Endothelial cell of umbilical vein (primary cell): ENCODE data around the gene HRH2. TPM values are rescaled to one million over a fixed set of nuclear protein-coding genes. Genes with fewer than 3 reads are reported as not detected.

Experiments
- BruUV-seq: library from RNA; stranded (reverse); fragments of 400-500 nt; replicated peaks from 2 replicates; lab custom pipeline; 2021; lab: Mats Ljungman, UMichigan
- CTCF ChIA-PET: fragments of 300-600, 350-600 bp; sonication (Branson Sonifier 250); formaldehyde crosslinking; loops from one replicate; lab custom pipeline; 2021; ENCODE audit warnings: antibody characterized with exemption, inconsistent platforms; lab: Charles Lee
- POLR2A ChIA-PET: fragments of 300-600, 350-600 bp; sonication (Branson Sonifier 250); formaldehyde crosslinking; loops from one replicate; lab custom pipeline; 2021; ENCODE audit warnings: antibody characterized with exemption, inconsistent platforms; lab: Charles Lee
- DNase-seq: peaks from one replicate; pipeline ENCODE4 v3.0.0-alpha.2; 2011; ENCODE audit warnings: low read depth, low spot score
- FAIRE-seq: peaks from 2 replicates; lab custom pipeline; 2011; peaks lifted over from hg19 to GRCh38; lab: Jason Lieb, UNC
- H2AFZ ChIP-seq: 2 replicates; pipeline ENCODE4 v1.6.0; 2012; ENCODE audit warnings: low read depth, low read length, control low read depth, inconsistent platforms
- H3K27ac ChIP-seq: 2 replicates; pipeline ENCODE4 v1.5.1; 2011; ENCODE audit warnings: low read depth, mild to moderate bottlenecking, control low read depth, low read length, moderate library complexity; ENCODE audit not compliant: insufficient read depth
- H3K27me3 ChIP-seq, 2 experiments: 2 replicates each; pipeline versions ENCODE4 v1.6.0 to v1.6.1; 2011; ENCODE audit warnings: low read length in 2 of 2, mixed read lengths in 1 of 2; ENCODE audit not compliant: control insufficient read depth in 2 of 2, insufficient read depth in 2 of 2
- H3K36me3 ChIP-seq, 2 experiments: 2 replicates in 1 of 2; 3 replicates in 1 of 2; pipeline ENCODE4 v1.5.1; 2011; ENCODE audit warnings: low read length in 2 of 2, mild to moderate bottlenecking in 1 of 2, moderate library complexity in 1 of 2; ENCODE audit not compliant: control insufficient read depth in 2 of 2, insufficient read depth in 2 of 2; ENCODE audit errors: extremely low read depth in 1 of 2
- H3K4me1 ChIP-seq: 3 replicates; pipeline ENCODE4 v1.5.1; 2011; ENCODE audit warnings: mild to moderate bottlenecking, low read length; ENCODE audit not compliant: control insufficient read depth, insufficient read depth; ENCODE audit errors: extremely low read depth
- H3K4me2 ChIP-seq: 2 replicates; pipeline ENCODE4 v1.6.1; 2011; ENCODE audit warnings: low read length, control low read depth, mixed read lengths; ENCODE audit not compliant: insufficient read depth
- H3K4me3 ChIP-seq, 3 experiments: fragments of 200-600 bp in 1 of 3; sonication (generic), shearing (Covaris generic) in 1 of 3; replicated peaks in 1 of 3; 2 replicates each; pipeline ENCODE4 v1.5.1; 2011 to 2016; ENCODE audit warnings: control low read depth in 3 of 3, low read length in 3 of 3, mild to moderate bottlenecking in 2 of 3, inconsistent platforms in 1 of 3, low read depth in 1 of 3, moderate library complexity in 1 of 3; ENCODE audit not compliant: insufficient read depth in 1 of 3
- H3K79me2 ChIP-seq: 2 replicates; pipeline ENCODE4 v1.6.0; 2012; ENCODE audit warnings: low read length, inconsistent platforms; ENCODE audit not compliant: control insufficient read depth, insufficient read depth
- H3K9ac ChIP-seq: replicated peaks from 2 replicates; pipeline ENCODE3; 2011; ENCODE audit warnings: low read length, control low read depth; ENCODE audit not compliant: insufficient read depth; ENCODE audit errors: extremely low read depth
- H3K9me1 ChIP-seq: replicated peaks from 3 replicates; pipeline ENCODE4 v1.6.0; 2011; ENCODE audit warnings: mild to moderate bottlenecking, low read length; ENCODE audit not compliant: control insufficient read depth, insufficient read depth; ENCODE audit errors: extremely low read depth
- H3K9me3 ChIP-seq: replicated peaks from 2 replicates; pipeline ENCODE4 v1.5.1; 2012; ENCODE audit warnings: low read length, inconsistent platforms; ENCODE audit not compliant: control insufficient read depth, insufficient read depth
- H4K20me1 ChIP-seq: replicated peaks from 2 replicates; pipeline ENCODE3; 2011; ENCODE audit warnings: mild to moderate bottlenecking, low read length; ENCODE audit not compliant: control insufficient read depth, insufficient read depth; ENCODE audit errors: extremely low read depth
- CTCF ChIP-seq, 2 donors: IDR thresholded peaks; 1 replicate in 1 of 2; 2 replicates in 1 of 2; pipeline ENCODE4 v1.5.1; 2011; ENCODE audit warnings: low read length in 2 of 2, mild to moderate bottlenecking in 2 of 2, moderate library complexity in 2 of 2, control low read depth in 1 of 2, inconsistent platforms in 1 of 2, low read depth in 1 of 2; ENCODE audit not compliant: insufficient read depth in 1 of 2; ENCODE audit errors: extremely low read depth in 1 of 2
- EZH2 ChIP-seq: IDR thresholded peaks from 2 replicates; pipeline ENCODE4 v1.6.1; 2012; ENCODE audit warnings: borderline replicate concordance, low read depth, mild to moderate bottlenecking, moderate library complexity, low read length, inconsistent platforms; ENCODE audit not compliant: severe bottlenecking
- FOS ChIP-seq: IDR thresholded peaks from 2 replicates; pipeline ENCODE4 v1.6.1; 2011; ENCODE audit warnings: mild to moderate bottlenecking, low read length, moderate library complexity, borderline replicate concordance; ENCODE audit not compliant: insufficient read depth
- GATA2 ChIP-seq: IDR thresholded peaks from 2 replicates; pipeline ENCODE4 v1.7.0; 2011; ENCODE audit warnings: low read depth, mild to moderate bottlenecking, moderate library complexity, mixed read lengths, low read length; ENCODE audit not compliant: insufficient read length, insufficient read depth
- JUN ChIP-seq: IDR thresholded peaks from 2 replicates; pipeline ENCODE4 v1.6.1; 2011; ENCODE audit warnings: borderline replicate concordance, low read depth; ENCODE audit not compliant: insufficient read length, insufficient read depth
- MAX ChIP-seq: IDR thresholded peaks from 2 replicates; pipeline ENCODE4 v1.6.1; 2011; ENCODE audit not compliant: insufficient read depth, insufficient read length
- MYC ChIP-seq: IDR thresholded peaks from one replicate; pipeline ENCODE4 v1.6.1; 2011; ENCODE audit warnings: mild to moderate bottlenecking, low read depth, low read length
- POLR2A ChIP-seq: IDR thresholded peaks from 2 replicates; pipeline ENCODE4 v1.6.1; 2012; ENCODE audit warnings: low read depth, mild to moderate bottlenecking, control low read depth, low read length
- POLR2AphosphoS5 ChIP-seq: IDR thresholded peaks from 2 replicates; pipeline ENCODE4 v1.6.1; 2012; ENCODE audit warnings: low read depth, mild to moderate bottlenecking, control low read depth, low read length, moderate library complexity; ENCODE audit not compliant: insufficient read depth
- dilution Hi-C: fragments of 300-500 bp; cut with MboI; formaldehyde crosslinking; loops from one replicate; pipeline ENCODE4 v1.15.0; 2019; ENCODE audit warnings: low sequenced_read_pairs; ENCODE audit not compliant: extremely low pct_ligation_motif_present
- intact Hi-C: fragments of 100-400 bp; cut with micrococcal nuclease; formaldehyde crosslinking; loops from one replicate; pipeline ENCODE4 v1.10.0; 2022
- polyA plus RNA-seq, 4 experiments: library from polyadenylated mRNA; depleted of rRNA in 3 of 4; stranded (reverse) in 3 of 4; unstranded in 1 of 4; fragments of >200 nt; gene quantifications; 2 replicates each; pipeline versions ENCODE4 v1.2.1 to v1.2.3, GENCODE V29; 2011 to 2012; ENCODE audit warnings: missing spikeins in 1 of 4
- total RNA-seq: library from RNA; stranded (reverse); gene quantifications from 2 replicates; pipeline ENCODE4 v1.2.3, GENCODE V29; 2021

The HRH2 gene
- total and polyA plus RNA-seq, 2 donors (not counting 3 experiments of a cell fraction or from before 2014, with no cell fraction given) = not detected

- no peak overlapping the region for H3K4me2 ChIP-seq
- TF ChIP-seq POLR2AphosphoS5 (no peak), FOS (no peak), EZH2 (no peak), JUN (no peak), GATA2 (no peak), MAX (no peak), MYC (no peak), POLR2A (no peak)
- intact Hi-C loops (no loop called here), dilution Hi-C loops (no loop called here)
- no peaks in the 10 kb centered on the region for H3K4me1 ChIP-seq
- DNase-seq (no peak), FAIRE-seq (no peak)
- H3K4me3 ChIP-seq = no peak overlapping the region
- no peaks in the 10 kb centered on the region for H3K27me3 ChIP-seq
- H4K20me1 ChIP-seq = no peaks in the 10 kb centered on the region
- H3K36me3 ChIP-seq = no peaks in the 10 kb centered on the region
- no peak overlapping the region for H2AFZ ChIP-seq
- no TSS peak for BruUV-seq
- no peaks in the 10 kb centered on the region for H3K9me1 ChIP-seq
- H3K9ac ChIP-seq = no peak overlapping the region
- no peaks in the 10 kb centered on the region for H3K9me3 ChIP-seq
- no peaks in the 10 kb centered on the region for H3K79me2 ChIP-seq
- no peak overlapping the region for H3K27ac ChIP-seq
- POLR2A ChIA-PET = no interaction called here
- CTCF ChIA-PET = no interaction called here
Measured at GRCh38 chr5:175746851-175747250, 89.0 kb downstream of the HRH2 start.

GRCh38 chr5:175747539-175748060 is 89.7 kb downstream of the HRH2 start:
- intact Hi-C loops = no loop called here
- no peak overlapping the region for H3K4me3 ChIP-seq
- ChIA-PET CTCF (no interaction called here), POLR2A (no interaction called here)
- no peaks in the 10 kb centered on the region for H3K36me3 ChIP-seq
- TF ChIP-seq EZH2 = no peak
- TF ChIP-seq GATA2 = no peak
- TF ChIP-seq CTCF (IDR thresholded peaks at IDR 0.05; ENCODE audit: extremely low read depth in 1 of 2, insufficient read depth in 1 of 2, low read depth in 1 of 2, low read length in 2 of 2) = no peak
- TF ChIP-seq FOS = no peak
- no peak for TF ChIP-seq POLR2A
- no peak for TF ChIP-seq MYC
- TF ChIP-seq POLR2AphosphoS5 = no peak
- TF ChIP-seq MAX = no peak
- TF ChIP-seq JUN = no peak
- no peaks in the 10 kb centered on the region for H3K79me2 ChIP-seq
- BruUV-seq = no TSS peak
- no peaks in the 10 kb centered on the region for H4K20me1 ChIP-seq
- FAIRE-seq = no peak
- H3K27me3 ChIP-seq = no peaks in the 10 kb centered on the region
- no peak overlapping the region for H3K9ac ChIP-seq
- DNase-seq = no peak
- dilution Hi-C loops = no loop called here
- H3K9me1 ChIP-seq = no peaks in the 10 kb centered on the region
- no peak overlapping the region for H2AFZ ChIP-seq
- no peaks in the 10 kb centered on the region for H3K4me1 ChIP-seq
- no peaks in the 10 kb centered on the region for H3K9me3 ChIP-seq
- no peak overlapping the region for H3K4me2 ChIP-seq
- H3K27ac ChIP-seq = no peak overlapping the region
